ENCODE data around the gene MACROD2. TPM values are rescaled to one million over a fixed set of nuclear protein-coding genes. Genes with fewer than 3 reads are reported as not detected.

The MACROD2 gene
- total RNA-seq, 1 donor: 0.81 TPM

DNA sequence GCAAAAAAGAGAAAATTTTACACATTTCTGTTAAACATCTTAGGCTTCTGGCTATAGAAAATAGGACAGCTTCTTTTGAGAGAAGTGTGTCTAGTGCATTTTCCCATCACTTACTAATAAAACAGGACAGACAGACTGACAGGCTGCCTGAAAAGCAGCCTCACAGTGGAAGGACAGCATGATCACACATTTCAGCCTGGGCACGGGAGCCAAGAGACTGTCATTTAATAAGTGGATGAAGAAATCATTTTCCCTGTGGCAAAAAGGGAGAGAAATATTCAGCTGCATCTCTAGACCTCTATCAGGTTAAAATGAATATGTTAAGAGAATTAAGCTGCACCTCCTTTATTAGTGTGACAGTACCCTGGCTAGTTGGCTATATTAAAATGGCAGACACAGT is 1617.5 kb downstream of the MACROD2 start:
- no peak for DNase-seq (ENCODE audit: low read depth in 2 of 3, low spot score in 2 of 3)

DNA sequence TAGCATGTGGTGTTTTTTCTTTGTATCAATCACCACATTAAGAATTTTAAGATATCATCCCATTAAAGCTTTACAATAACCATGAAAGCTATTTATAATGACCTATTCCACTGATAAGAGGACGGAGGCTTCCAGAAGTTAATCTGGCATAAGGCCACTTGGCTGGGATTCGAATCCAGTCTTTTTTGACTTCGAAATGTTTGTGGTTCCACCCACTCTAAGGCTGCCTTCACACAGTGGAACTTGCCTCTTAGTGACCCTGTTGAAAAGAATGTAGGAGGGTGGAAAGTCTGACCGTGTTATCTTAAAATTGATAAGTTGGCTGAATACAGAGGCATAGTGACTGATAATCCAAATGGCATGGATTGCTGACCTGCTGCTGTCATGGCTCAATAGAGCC is 1618.2 kb downstream of the MACROD2 start:
- no peak for DNase-seq (ENCODE audit: low read depth in 2 of 3, low spot score in 2 of 3)

DNA sequence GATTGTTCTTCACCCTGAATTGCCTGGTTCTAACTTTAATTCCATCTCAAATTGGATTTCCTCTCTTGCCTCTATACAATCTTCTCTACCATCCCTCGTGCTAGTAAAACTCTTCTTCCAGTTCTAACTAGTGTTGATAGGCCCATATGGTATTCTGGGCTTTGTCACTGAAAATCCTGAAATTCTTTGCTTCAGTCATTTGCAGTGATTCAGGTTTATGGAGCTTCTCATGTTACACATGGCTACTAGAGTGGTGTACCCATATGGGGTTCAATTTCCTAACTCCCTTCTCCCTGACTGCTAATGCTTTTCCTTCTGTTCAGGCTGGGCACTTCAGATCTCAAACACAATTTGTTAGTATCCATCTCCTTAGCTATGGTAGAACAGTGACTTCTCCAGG is 1621.3 kb downstream of the MACROD2 start:
- DNase-seq (ENCODE audit: low read depth in 2 of 3, low spot score in 2 of 3): no peak

GRCh38 chr20:15618110-15618509 is 1622.8 kb downstream of the MACROD2 start:
- no peak for DNase-seq (ENCODE audit: low read depth in 2 of 3, low spot score in 2 of 3)

- no peak for DNase-seq (ENCODE audit: low read depth in 2 of 3, low spot score in 2 of 3)
These were observed 1623.6 kb downstream of the MACROD2 start for GRCh38 chr20:15618912-15619311.

DNA sequence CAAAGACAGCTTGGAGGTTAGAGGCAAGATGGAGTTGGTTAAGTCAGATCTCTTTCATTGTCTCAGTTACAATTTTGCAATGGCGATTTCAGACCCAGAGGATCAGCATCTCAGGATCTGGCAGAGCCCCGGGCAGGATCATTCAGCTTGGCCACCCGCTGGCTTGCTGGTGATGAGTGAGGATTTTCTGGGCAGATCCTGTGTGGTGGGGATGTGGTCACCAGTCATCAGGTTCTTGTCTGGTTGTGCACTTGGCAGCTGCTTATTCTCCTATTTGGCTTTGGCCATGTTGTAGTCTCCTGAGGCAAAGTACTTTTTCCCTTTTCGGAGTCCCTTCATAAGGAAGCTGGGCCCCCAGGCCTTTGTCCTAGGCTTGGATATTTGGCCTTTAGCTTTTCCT is 1624.0 kb downstream of the MACROD2 start:
- no peak for DNase-seq (ENCODE audit: low read depth in 2 of 3, low spot score in 2 of 3)

DNA sequence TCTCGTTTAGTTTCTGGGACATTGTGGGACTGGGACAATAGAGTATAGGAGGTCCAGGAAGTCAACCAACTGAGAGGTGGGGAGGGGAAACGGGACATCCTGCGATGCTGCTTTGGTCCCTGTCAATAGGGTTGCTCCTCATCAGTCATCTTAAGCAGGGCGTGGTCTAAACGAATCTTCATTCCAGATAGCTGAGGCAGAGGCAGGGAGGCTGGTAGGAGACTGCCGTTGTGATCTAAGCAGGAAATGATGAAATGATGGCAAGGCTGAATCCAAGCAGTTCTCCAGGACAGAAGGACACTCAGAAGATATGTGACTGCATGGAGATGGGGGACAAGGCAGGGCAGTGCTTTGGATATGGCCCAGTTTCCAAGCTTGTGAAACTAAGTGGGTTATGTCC is 1624.5 kb downstream of the MACROD2 start:
- no peak for DNase-seq (ENCODE audit: low read depth in 2 of 3, low spot score in 2 of 3)

DNA sequence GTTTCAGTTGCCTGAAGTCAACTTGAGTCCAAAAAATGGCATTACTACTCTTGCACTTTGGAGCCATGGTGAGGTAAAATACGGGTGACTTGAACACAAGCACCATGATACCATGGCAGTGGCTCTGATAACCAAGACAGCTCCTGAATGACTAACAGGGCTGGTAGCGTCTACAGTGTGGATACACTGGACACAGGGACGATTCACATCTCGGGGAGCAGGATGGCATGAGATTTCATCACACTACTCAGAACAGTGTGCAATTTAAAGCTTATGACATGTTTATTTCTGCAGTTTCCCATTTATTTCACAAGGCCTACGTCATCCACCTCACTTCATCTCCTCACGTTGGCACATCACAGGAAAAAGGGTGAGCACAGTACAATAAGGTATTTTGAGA is 1627.1 kb downstream of the MACROD2 start:
- DNase-seq (ENCODE audit: low read depth in 2 of 3, low spot score in 2 of 3): no peak

DNA sequence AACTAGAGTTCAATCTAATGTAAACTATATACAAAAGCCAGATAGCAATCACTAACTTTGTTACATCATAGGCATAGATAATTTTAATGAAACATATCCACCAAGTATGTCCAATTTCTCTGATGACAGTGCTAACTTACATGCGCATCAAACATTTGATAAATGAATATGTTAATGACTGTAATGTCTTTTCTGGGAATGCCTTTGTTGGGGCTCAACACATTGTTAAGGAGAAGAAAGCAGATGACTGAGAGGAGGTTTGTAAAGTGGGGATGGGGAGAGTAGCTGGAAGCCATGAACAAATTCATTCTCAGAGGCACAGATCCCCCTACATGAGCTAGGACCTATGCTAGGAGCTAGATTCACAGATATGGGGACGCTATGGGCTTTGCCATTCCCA is 1627.9 kb downstream of the MACROD2 start:
- no peak for DNase-seq (ENCODE audit: low read depth in 2 of 3, low spot score in 2 of 3)

GRCh38 chr20:15625981-15626380 is 1630.7 kb downstream of the MACROD2 start:
- no peak for DNase-seq (ENCODE audit: low read depth in 2 of 3, low spot score in 2 of 3)

DNA sequence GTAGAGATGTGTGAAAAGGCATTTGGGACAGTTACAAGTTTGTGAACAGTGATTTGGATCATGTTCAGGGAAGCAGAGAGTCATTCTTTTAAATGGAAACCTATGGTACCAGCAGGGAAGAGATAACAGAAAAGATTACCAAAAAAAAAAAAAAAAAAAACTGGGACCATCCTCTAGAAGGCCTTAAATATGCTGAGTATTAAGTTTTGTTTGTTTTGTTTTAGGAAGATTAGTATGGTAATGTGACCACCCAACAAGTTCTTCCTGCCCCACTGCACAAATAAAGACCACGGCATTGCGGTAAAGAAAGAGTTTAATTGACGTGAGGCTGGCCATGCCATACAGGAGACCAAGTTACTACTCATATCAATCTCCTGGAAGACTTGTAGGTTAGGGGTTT is 1631.8 kb downstream of the MACROD2 start:
- no peak for DNase-seq (ENCODE audit: low read depth in 2 of 3, low spot score in 2 of 3)

GRCh38 chr20:15627501-15627903 is 1632.2 kb downstream of the MACROD2 start:
- DNase-seq (ENCODE audit: low read depth in 2 of 3, low spot score in 2 of 3): no peak

GRCh38 chr20:15628851-15629353 is 1633.6 kb downstream of the MACROD2 start:
- DNase-seq (ENCODE audit: low read depth in 2 of 3, low spot score in 2 of 3): no peak

DNA sequence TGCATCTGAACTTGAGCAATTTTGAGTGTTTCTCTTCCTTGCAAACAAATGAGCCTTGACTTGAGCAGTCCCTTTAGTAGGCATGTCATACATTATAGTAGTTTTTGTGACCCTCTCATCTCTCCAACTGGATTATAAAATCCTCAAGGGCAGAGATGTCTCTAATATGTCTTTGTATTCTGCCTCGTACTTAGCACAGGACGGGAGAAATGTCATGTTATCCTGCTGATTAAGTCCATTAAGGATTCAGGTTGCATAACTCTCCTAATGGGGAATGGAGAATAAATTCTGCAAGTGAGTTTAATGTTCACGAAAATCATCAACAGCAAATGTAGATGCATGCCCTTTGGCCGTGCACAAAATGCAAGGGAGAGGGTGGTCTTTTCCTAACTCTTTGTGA is 1635.0 kb downstream of the MACROD2 start:
- DNase-seq (ENCODE audit: low read depth in 2 of 3, low spot score in 2 of 3): no peak

- no peak for DNase-seq (ENCODE audit: low read depth in 2 of 3, low spot score in 2 of 3)
These were observed 1637.4 kb downstream of the MACROD2 start for GRCh38 chr20:15632680-15633079.

GRCh38 chr20:15634102-15634501 is 1638.8 kb downstream of the MACROD2 start:
- DNase-seq (ENCODE audit: low read depth in 2 of 3, low spot score in 2 of 3): no peak

GRCh38 chr20:15637546-15637945 is 1642.2 kb downstream of the MACROD2 start:
- no peak for DNase-seq (ENCODE audit: low read depth in 2 of 3, low spot score in 2 of 3)

DNA sequence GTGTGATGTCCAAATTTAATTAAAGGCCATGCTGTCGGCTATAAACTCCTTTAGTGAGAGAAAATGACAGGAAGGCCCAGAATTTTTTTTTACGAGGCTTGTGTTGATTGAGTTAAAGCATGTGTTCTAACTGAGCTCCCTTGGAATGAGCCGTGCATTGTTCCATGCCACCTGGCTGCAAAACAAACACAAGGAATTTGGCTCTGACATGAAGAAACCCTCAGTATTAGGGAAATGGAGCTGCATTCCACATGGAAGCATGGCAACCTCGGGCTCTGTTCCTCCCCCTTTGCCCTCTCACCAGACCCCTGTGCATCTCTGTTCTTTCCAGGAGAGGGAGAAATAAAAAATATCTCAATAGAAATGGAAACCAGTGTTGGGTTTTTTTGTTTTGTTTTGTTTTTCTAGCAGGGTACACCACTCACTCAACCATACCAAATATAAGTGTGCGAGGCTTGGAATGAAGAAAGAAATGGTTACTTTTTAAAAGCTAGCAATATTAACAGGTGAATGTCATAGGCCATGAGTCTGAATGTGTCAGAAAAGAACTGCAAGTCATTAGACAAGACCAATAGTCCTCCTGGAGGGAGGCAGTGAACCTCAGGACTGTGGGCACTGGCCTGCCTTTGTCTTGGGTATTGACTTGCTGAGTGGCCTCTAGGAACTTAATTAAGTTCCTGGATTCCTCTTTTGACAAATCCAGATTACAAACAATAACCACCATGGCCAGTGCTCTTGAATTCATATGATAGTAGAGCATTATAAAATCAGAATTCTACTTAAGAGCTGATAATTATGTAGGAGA is 1642.8 kb downstream of the MACROD2 start:
- no peak for DNase-seq (ENCODE audit: low read depth in 2 of 3, low spot score in 2 of 3)

DNA sequence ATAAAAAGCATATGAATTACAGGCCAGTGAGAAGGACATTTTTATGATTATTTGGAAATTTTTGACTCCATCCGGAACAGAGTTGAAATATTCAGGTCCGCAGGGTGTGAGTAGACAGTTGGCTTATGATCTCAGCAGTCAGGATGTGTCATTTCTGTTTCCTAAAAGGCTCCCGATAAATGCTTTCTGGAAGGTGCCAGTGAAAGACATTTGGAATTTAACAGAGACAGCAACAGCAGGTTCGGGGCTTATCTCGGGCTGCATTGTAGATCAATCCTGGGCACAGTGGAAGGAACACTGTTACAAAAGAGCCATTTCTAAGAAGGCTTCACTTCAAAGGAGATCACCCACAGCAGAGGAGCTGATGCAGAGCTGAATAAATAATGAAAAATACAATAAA is 1643.5 kb downstream of the MACROD2 start:
- DNase-seq (ENCODE audit: low read depth in 2 of 3, low spot score in 2 of 3): no peak

GRCh38 chr20:15639839-15640238 is 1644.5 kb downstream of the MACROD2 start:
- DNase-seq (ENCODE audit: low read depth in 2 of 3, low spot score in 2 of 3): no peak

DNA sequence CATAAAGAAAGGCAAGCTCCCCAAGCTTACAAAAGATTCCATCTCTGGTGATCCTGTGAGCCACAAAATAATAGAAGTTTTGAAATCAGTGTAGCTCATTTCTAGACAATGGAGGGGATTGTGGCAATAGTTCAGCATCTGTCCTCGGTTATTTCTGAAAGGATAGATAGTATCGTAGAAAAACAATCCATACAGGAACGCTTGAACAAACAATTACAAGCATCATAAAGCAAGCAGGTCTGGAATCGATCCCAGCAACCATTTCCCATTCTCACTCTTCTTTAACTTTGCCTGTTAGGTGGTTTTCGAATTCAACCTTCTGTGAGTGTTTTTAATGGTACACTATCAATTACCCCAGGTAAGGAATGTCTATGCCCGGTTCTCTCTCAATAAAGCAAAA is 1646.8 kb downstream of the MACROD2 start:
- no peak for DNase-seq (ENCODE audit: low read depth in 2 of 3, low spot score in 2 of 3)

DNA sequence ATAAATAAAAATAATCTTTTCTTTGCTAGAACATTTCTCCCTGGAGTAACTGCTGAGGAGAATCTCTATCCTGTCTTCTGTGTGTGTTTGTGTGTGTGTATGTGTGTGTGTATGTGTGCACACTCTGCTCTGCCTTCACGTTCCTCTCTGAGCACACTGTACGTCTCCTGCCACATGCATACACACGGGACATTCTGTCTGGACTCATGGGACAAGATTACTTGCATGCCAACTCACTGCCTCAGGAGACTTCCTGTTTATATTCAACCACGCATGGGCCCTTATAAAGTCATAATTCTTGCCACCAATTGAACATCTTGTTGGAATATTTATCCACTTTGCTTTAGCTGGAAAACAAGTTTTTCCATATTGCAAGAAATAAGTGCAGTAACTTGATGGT is 1647.4 kb downstream of the MACROD2 start:
- no peak for DNase-seq (ENCODE audit: low read depth in 2 of 3, low spot score in 2 of 3)

- no peak for DNase-seq (ENCODE audit: low read depth in 2 of 3, low spot score in 2 of 3)
These were observed 1648.4 kb downstream of the MACROD2 start for GRCh38 chr20:15643713-15644112.

Measured in hematopoietic multipotent progenitor cell (in vitro differentiated cells).